Gastroesophageal sphincter (tissue), 3 donors: ENCODE data around the gene GPC3.

Experiments used
- CTCF ChIP-seq, 4 experiments: fragments of 200-600 bp in 2 of 4; fragments of 450-650 bp in 2 of 4; sonication (generic) in 1 of 4; IDR thresholded peaks; one replicate each; pipeline ENCODE4 v1.5.1; 2017 to 2019; ENCODE audit warnings: antibody characterized with exemption in 4 of 4, mild to moderate bottlenecking in 2 of 4, moderate library complexity in 2 of 4
- POLR2A ChIP-seq, 2 donors: fragments of 450-650 bp; IDR thresholded peaks; one replicate each; pipeline ENCODE4 v1.6.1; 2017; ENCODE audit warnings: antibody characterized with exemption in 2 of 2, mild to moderate bottlenecking in 2 of 2, moderate library complexity in 1 of 2
- POLR2AphosphoS5 ChIP-seq: sonication (generic); formaldehyde crosslinking; IDR thresholded peaks from one replicate; pipeline ENCODE4 v1.6.1; 2017; ENCODE audit warnings: antibody characterized with exemption

GRCh38 chrX:133947996-133948395 is 37.4 kb downstream of the GPC3 start:
- TF ChIP-seq POLR2A (IDR thresholded peaks at IDR 0.05) (no peak), POLR2AphosphoS5 (no peak), CTCF (IDR thresholded peaks at IDR 0.05) (no peak)
